ENCODE data around the gene HSP90AA1.

HSP90AA1 gene

DNA sequence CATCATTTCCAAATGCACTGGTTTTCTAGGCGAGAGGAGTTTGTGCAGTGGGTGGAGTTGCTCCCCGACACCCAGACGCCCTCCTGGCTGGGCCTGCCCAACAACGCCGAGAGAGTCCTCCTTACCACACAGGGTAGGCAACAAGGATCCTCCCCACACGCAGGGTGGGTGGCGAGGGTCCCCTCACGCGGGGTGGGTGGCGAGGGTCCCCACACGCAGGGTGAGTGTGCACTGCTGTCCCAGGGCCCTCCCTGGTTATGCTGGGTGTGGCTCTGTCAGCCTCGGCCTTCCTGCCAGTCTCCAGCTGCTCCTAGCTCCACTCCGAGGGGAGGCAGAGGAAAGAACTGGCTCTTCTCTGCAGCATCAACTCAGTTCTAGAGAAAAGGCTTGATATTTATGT is 42.3 kb downstream of the HSP90AA1 start:
- DNase-seq (ENCODE audit: extremely low read depth in 1 of 2, low read depth in 1 of 2), result no peak

DNA sequence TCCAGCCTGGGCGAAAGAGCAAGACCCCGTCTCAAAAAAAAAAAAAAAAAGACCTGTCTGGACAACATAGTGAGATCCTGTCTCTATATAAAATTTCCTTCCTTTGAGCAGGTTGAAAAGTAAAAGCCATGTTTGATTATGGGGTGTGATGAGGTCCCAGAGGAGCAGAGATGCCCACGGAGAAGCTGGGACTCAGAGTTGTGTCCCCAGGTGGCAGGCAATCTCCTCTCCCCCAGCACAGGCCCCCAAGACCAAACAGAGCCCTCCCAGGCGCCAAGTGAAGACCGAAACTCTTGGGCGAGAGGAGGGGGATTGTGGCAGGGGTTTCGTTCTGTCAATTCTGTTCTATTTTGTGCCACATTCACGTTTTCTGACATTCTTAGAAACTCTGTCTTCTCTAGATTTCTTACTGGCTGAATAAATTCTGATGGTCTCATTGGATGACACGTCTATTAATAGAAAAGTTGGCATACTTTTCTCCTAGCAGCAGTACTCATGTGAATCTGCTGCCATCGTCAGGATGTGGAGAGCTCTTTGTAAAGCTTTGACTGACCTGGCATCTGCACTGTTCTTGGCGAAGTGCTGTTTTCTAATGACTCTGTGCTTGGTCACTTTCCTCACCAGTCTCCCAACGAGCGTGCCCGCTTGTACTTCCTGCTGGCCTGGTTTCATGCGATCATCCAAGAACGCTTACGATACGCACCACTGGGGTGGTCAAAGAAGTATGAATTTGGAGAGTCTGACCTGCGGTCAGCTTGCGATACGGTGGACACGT is 43.4 kb downstream of the HSP90AA1 start:
- DNase-seq (ENCODE audit: extremely low read depth in 1 of 2, low read depth in 1 of 2), result no peak

DNA sequence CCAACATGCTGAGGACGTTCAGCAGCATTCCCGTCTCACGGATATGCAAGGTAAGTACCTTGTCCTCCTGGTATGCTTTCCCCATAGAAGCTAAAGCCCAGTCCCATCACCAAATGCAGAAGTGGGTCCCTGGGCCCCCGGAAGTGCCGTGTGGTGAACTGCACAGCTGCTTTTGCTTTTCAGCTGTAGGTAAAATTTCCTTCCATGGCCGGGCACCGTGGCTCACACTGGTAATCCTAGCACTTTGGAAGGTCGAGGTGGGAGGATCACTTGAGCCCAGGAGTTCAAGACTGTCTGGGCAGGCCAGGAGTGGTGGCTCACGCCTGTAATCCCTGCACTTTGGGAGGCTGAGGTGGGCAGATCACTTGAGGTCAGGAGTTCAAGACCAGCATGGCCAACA is 44.1 kb downstream of the HSP90AA1 start:
- no peak for DNase-seq (ENCODE audit: extremely low read depth in 1 of 2, low read depth in 1 of 2)

DNA sequence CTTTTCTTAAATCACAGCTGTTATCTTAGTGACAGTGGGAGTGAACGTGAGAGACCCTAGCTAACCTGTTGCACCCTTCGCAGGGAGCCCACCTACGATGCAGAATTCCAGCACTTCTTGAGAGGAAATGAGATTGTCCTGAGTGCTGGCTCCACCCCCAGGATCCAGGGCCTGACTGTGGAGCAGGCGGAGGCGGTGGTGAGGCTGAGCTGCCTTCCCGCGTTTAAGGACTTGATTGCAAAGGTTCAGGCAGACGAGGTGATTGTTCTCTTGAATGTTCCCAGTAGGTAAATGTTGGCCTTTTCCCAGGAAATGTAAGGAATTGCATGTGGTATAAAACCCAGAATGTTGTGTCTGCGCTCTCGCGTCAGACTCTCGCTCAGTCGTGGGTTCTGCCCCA is 46.7 kb downstream of the HSP90AA1 start:
- DNase-seq (ENCODE audit: extremely low read depth in 1 of 2, low read depth in 1 of 2), result no peak

DNA sequence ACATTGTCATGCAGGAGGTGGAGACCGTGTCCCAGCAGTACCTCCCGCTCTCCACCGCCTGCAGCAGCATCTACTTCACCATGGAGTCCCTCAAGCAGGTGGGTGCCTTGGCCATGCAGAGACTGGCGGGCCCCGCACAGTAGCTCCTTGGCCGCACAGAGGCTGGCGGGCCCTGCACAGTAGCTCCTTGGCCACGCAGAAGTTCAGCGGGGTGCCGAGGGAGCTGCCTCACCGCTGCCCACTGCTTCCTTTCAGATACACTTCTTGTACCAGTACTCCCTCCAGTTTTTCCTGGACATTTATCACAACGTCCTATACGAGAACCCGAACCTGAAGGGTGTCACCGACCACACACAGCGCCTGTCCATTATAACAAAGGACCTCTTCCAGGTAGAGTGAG is 47.7 kb downstream of the HSP90AA1 start:
- DNase-seq (ENCODE audit: extremely low read depth in 1 of 2, low read depth in 1 of 2), result no peak

DNA sequence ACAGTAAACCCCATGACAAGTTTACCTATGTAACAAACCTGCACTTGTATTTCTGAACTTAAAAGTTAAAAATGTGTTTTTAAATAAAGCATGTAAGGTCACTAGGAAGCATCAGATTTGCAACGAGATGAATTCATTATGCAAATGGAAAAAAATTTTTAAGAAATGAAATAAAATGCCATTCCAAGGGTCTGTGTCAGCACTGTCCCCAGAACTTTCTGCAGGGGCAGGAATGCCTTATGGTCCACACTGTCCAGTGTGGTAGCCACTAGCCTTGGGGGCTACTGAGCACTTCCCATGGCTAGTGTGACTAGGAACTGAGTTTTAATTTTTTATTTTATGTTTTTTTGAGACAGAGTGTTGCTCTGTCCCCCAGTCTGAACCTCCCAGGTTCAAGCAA is 49.2 kb downstream of the HSP90AA1 start:
- DNase-seq (ENCODE audit: extremely low read depth in 1 of 2, low read depth in 1 of 2), result no peak

DNA sequence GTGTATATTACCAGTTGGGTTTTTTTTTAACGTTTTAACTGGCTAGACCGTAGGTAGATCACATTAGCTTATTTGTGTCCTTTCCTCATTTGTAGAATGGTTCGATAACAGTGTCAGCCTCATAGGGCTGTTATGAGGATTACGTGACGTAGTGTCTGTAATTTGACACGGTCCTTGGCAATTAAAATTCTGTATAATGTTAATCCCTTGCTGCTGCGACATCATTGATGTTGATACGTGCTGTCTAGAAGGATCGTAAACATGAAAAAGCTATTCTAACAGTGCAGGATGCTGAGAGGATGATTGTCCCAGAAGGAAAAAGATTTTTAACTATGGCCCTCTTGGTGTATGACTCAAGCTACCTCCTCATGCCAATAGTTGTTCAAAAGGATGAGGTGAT is 50.9 kb downstream of the HSP90AA1 start:
- DNase-seq (ENCODE audit: extremely low read depth in 1 of 2, low read depth in 1 of 2), result no peak

DNA sequence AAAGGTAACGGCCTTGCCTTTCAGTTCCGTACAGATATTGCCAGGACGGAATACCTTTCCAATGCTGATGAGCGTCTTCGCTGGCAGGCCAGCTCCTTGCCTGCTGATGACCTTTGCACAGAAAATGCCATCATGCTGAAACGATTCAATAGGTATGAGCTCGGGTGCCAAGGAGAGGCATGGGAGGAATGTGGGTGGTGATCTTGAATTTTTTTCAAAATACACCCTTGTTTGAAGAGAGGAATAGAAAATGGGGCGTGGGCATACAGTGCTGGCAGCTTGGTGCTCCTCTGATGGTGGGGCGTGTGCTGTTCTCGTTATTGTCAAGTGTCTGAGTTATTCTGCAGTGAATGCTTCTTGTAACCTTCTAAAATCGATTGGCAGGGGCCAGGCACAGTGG is 52.5 kb downstream of the HSP90AA1 start:
- DNase-seq (ENCODE audit: extremely low read depth in 1 of 2, low read depth in 1 of 2), result no peak

DNA sequence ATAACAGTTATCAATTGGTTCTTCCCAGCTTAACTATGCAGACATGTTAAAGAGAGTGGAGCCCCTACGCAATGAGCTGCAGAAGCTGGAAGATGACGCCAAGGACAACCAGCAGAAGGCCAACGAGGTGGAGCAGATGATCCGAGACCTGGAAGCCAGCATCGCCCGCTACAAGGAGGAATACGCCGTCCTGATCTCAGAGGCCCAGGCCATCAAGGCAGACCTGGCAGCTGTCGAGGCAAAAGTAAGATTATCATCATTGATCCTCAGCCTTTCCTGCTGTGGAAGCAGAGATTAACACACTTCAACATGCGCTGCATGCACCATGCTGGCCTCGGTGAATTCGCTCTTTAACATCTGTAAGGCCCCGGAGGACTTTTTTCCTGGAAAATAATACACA is 53.6 kb downstream of the HSP90AA1 start:
- no peak for DNase-seq (ENCODE audit: extremely low read depth in 1 of 2, low read depth in 1 of 2)

All from activated CD8-positive, alpha-beta memory T cell treated with anti-CD3 and anti-CD28 coated beads for 1 hour (primary cell).